ENCODE data around the gene OR2V2.

- TF ChIP-seq CTCF (IDR thresholded peaks at IDR 0.05) (no peak), POLR2A (IDR thresholded peaks at IDR 0.05) (no peak)
Observed at GRCh38 chr5:181192337-181193046, 45.1 kb downstream of the OR2V2 start.

All from right lobe of liver (tissue), 4 donors.